ENCODE results near the gene PAX5.

The PAX5 gene

DNA sequence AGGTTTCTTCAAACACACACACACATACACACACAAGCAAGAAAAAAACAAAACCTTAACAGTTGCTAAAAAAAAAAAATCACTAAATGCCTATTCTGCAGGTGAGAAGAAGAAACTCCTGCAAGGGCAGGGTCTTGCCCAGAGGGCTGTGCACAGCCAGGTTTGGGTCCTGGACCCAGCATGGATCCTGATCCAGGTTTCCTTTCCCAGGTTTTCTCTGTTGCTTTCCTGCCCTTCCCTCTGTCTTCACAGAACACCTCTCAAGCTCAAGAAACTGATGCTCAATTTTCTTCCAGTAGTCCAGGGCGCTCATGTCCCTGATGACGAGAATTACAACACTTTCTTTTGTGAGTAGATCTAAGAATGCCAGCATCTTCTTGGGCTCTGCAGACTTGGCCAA is 136.6 kb downstream of the PAX5 start:
- DNase-seq = no peak

DNA sequence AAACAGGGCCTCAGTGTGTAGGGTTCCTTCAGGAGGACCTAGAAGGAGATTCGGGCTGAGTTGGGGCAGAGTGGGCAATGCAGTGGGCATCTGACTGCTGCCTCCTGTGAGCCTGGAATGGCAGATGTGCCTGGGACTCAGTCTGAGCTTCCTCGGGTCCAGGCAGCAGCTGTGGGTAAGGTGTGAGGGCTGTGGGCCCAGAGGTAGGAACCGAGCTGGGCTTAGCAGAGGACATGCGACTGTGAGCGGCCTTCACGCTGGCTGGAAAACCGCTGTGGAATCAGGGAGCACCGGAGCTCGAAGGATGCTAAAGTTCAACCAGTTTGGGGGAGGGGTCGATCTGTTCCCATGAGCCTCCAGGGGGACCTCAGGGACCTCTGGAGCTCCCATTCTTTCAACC is 137.0 kb downstream of the PAX5 start:
- DNase-seq = no peak
- in situ Hi-C loops (cut with MboI; ENCODE audit: low pct_unique_long_range_greater_than_20kb, low sequenced_read_pairs) = no loop called here

More for the DNA sequence above, 136.6 kb downstream of the PAX5 start:
- in situ Hi-C loops (cut with MboI; ENCODE audit: low pct_unique_long_range_greater_than_20kb, low sequenced_read_pairs) = no loop called here

DNA sequence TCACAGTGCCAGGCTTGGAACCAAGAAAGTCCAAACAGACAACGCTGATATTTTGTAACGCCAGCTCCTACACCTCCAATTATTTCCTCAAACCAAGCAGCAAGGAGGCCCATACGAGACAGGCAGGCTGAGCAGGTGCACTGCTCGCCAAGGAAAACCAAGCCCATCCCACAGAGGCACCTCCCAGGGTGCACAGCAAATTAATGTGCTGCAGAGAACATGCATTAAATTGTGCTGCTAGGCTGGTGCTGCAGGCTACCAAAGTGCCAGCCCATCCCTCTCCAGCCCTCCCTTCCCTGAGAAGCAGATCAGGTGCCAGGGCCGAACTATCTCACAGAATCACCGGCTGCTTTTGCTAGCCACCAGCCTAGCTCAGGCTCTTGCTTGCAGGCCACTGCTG is 137.8 kb downstream of the PAX5 start:
- DNase-seq = no peak
- in situ Hi-C loops (cut with MboI; ENCODE audit: low pct_unique_long_range_greater_than_20kb, low sequenced_read_pairs) = no loop called here

DNA sequence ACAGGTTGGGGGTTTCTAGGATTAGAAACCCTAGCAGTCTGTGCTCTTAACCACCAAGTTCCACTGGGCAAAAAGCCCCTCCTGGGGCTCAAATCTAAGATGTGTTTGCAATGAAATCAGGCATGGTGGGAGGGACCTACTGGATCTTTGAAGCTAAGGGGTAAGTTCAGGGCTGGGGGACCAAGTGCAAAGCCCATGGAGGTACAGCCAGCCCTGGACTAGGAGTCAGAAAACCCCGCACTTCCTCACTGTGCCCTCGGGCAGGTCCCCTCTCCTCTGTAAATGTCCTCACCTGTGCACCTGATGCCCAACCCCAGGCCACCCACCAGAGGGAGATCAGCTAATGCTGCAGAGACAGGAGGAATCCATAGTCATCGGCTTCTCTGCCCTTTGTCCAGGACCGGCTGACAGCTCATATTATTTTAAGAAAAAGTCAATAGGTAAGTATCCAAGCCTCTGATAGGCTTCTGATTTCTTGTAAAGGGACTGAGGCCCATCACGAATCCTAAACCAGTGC is 138.3 kb downstream of the PAX5 start:
- in situ Hi-C loops (cut with MboI; ENCODE audit: low pct_unique_long_range_greater_than_20kb, low sequenced_read_pairs) = no loop called here
- DNase-seq = no peak

DNA sequence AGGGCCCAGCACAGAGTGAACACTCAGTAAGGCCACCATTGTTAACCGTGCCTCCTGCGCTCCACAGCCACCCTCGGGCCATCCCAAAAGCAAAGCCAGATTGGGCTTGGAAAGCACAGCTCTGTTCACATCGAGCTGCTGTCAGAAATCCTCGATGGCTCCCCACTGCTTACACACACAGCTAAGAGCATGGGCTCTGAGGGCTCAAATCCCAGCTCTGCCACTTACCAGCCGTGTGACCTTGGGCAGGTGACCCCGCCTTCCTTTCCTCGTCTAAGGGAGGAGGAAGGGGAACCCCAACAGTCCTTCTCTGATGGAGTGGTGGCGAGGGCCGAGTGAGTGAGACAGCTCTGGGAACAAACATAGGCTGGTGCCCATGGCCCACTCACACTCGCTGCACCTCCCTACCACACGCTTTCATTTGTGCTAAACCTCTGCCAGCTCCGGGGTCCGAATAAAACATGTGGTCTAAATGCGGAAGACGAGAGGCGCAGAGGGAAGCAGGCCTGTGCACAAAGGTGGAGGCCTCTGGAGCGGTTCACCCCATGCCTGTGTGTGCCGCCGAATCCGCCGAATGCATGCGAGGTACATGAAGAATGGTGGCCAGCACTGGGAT is 139.3 kb downstream of the PAX5 start:
- DNase-seq = no peak
- in situ Hi-C loops (cut with MboI; ENCODE audit: low pct_unique_long_range_greater_than_20kb, low sequenced_read_pairs) = no loop called here

DNA sequence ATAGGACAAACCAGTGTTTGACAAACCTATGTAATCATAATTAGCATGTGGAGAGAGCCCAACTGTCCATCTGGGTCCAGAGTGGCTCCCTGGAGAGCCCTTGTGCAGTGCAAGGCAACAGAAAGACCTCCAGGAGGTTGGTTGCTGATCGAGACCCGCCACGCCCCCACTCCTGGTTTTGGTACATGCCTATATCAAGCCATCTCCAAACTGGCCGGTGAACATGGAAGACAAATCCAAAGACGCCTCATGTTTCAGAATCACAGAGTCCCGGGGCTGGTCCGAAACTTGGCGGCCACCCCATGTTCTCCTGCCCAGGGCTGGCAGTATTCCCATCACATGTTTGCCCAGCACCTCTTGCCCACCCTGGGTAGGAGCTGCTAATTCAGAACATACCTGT is 140.2 kb downstream of the PAX5 start:
- in situ Hi-C loops (cut with MboI; ENCODE audit: low pct_unique_long_range_greater_than_20kb, low sequenced_read_pairs) = no loop called here
- no peak for DNase-seq

DNA sequence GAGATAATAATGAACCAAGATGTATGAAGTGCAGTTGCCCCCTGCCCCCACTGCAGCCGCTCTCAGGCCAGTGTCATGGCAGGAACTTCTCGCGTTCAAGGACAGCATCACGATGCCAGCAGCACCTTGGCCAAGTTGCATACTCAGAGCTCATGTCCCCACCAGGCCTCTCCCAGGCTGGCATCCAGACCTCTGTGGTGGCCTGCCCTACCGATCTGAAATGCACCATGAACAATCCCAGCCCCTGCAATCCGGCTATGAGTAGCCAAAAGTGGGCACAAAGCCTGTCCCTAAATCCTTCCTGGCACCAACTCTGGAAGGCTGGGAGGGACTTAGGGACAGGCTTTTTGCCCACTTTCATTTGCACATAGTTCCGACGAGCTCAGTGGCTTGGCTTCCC is 140.9 kb downstream of the PAX5 start:
- in situ Hi-C loops (cut with MboI; ENCODE audit: low pct_unique_long_range_greater_than_20kb, low sequenced_read_pairs) = no loop called here
- DNase-seq = no peak

DNA sequence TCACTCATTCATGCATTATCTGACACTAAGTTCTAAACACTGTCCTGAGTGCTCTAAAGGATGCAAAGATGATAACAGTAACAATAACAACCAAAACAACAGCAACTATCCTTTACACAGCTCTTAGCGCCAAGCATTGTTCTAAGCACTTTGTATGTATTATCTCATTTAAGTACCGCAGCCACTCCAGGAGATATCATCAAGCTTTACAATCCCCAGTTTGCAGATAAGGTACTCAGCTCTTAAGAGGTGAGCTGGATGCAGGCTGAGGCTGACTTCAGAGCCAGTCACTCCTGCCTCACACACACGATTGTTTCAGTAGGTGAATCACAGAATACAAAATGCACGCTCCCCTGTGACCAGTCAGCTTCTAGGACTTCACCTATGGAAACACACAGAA is 141.8 kb downstream of the PAX5 start:
- DNase-seq = no peak
- in situ Hi-C loops (cut with MboI; ENCODE audit: low pct_unique_long_range_greater_than_20kb, low sequenced_read_pairs) = no loop called here

DNA sequence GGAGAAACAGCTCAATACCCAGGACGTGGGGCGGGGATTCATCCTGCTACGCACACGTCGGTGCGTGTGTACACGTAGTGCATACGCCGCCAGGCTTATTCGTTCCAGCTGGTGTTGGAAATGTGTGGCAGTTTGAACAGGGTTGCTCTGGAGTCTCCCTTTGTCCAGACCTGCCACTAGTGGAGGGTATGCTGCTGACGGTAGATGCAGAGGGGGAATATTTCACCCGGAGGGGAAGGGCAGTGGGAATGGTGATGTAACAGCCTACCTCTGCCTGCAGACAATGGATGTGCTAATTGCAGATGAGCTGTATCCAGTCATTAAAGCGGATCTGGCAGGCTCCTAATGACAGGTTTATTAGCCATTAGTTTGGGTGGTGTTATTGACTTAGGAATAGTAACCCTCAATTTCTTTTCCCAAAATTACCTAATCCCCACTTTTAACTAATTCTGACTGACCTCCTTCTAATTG is 142.7 kb downstream of the PAX5 start:
- in situ Hi-C loops (cut with MboI; ENCODE audit: low pct_unique_long_range_greater_than_20kb, low sequenced_read_pairs) = no loop called here
- DNase-seq = no peak

DNA sequence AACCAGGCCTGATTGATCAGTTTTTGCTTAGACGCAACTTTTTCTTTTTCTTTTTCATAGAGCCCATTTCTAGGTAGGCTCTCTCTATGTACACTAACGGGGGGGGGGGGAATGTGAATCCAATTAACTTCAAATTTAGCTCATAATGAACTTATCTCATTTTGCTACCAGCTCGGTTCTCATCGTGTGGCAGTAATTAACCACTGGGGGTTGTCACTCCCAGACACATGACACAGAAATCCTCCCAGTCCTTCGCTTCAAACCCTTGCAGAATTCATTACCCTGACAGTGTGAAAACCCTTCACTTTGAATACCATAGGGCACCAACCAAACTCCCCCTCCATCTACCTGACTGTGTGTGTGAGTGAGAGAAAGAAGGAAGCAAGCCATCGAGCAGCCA is 144.2 kb downstream of the PAX5 start:
- in situ Hi-C loops (cut with MboI; ENCODE audit: low pct_unique_long_range_greater_than_20kb, low sequenced_read_pairs) = no loop called here
- no peak for DNase-seq

DNA sequence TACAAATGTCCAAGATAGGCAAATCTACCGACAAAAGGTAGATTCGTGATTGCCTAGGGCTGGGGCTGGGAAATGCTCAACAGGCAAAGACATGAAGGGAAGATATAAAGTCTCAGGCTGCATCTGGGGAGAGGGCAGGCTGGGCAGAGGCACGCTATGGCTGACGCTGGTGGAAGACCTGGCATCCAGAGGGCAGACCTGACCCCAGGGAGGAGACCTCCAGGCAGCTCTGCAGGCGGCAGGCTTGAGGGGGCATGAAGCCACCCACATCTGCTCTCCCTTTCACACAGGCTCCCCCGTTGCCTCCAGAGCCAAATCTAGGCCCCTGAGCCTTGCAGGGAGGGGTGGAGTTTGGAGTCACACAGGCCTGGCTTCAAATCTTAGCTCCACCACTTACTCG is 145.5 kb downstream of the PAX5 start:
- in situ Hi-C loops (cut with MboI; ENCODE audit: low pct_unique_long_range_greater_than_20kb, low sequenced_read_pairs) = no loop called here
- DNase-seq = no peak

DNA sequence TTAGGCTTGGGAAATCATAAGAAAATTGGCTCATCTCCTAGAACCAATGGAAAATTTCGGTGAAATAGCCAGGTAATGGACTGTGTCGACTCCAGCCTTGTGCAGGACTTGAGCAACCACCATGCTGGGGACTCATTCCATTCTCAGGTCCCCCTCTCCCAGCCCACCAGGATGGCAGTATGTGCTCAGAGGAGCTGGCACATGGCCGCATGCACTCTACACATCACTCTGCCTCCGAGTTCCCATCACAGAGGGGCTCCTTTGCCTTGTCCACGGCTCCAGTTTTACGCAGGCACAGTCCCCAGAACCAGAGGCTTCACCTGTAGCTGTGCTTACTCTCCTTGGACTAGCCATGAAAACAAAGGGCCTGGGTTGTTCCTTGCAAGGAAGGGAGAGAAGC is 149.3 kb downstream of the PAX5 start:
- in situ Hi-C loops (cut with MboI; ENCODE audit: low pct_unique_long_range_greater_than_20kb, low sequenced_read_pairs) = no loop called here
- DNase-seq = no peak

DNA sequence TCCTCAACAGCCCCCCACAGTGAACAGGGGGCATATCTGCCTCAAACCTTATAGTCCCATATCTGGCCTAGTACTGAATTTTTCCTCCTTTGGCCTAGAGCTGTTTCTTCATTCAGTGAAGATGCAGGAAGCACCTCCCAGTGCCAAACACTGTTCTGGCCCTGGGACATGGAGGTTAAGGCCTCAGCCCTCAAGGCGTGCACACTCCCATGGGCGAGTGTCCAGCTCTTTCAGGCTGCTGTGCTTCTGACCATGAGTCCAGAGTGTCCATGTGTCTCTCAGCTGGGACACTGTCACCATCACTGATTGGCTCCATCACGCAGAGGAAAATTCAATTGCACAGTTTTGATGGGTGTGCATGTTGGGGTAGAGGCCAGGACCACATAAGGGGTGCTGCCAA is 151.5 kb downstream of the PAX5 start:
- in situ Hi-C loops (cut with MboI; ENCODE audit: low pct_unique_long_range_greater_than_20kb, low sequenced_read_pairs) = no loop called here
- no peak for DNase-seq

DNA sequence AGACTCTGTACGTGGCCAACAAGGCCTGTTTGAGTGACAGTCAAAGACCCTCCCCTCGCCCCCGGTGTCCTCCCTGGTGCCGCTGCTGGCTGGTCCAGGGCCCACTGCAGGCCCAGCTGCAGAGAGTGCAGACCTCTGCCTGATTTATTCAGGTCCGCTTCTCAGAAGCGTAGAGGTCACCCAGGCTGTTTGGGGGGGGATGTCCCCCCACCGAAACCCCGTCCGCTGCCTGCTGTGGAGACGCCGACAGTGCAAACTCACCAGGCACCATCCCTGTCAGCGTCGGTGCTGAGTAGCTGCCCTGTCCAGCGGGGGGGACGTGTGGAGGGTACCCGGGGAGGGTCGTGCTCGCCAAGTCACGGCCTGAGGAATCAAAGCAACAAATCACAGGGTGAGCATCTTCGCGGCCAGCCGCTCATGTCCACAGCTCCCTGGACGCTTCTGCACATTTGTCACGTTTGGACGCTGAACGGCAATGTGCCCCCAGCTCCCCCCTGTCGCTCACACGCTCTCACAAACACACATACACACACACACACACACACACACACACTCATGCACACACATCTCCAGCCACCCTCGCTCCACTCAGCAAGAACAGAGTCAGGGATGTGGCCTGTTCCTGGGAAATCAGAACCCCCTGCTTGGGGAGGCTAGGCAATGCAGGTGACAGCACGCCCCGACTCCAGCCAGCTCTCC is 152.2 kb downstream of the PAX5 start:
- in situ Hi-C loops (cut with MboI; ENCODE audit: low pct_unique_long_range_greater_than_20kb, low sequenced_read_pairs) = no loop called here
- no peak for DNase-seq

DNA sequence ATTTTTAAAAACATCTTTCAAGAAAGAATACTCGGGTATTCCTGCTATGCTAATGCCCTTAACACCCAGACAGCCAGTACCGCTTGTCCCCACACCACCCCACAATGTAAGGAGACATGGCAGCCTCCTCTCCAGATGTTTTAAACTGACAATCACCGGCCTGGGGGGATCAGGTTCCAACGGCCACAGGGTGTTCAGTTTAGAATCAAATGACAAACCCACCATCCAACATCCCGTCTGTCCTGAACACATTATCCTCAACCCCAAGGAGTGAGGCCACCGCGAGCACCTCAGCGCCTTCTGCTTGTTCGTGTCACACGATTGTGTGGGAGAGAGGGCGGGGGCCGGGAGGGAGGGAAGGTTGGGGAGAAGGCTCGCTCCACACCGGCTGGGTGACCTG is 152.8 kb downstream of the PAX5 start:
- no peak for DNase-seq
- in situ Hi-C loops (cut with MboI; ENCODE audit: low pct_unique_long_range_greater_than_20kb, low sequenced_read_pairs) = no loop called here

DNA sequence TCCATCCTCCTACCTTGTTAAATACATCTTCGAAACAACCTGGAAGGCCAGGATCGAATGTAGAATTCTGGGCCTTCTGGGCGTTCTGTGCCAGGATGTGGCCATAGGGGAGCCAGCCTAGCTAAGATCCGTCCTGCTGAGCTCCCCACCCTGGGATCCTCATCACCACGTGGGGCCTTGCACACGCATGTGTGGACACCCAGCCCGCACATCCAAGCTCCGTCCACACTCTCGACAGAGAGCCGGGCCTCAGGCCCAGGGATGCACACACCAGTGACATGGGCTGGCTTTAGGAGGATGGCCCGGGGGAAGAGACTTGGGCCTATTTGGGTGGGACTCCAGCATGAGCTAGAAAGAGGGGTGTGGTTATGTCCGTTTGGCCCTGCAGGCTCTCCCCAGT is 154.0 kb downstream of the PAX5 start:
- in situ Hi-C loops (cut with MboI; ENCODE audit: low pct_unique_long_range_greater_than_20kb, low sequenced_read_pairs) = no loop called here
- DNase-seq = no peak

DNA sequence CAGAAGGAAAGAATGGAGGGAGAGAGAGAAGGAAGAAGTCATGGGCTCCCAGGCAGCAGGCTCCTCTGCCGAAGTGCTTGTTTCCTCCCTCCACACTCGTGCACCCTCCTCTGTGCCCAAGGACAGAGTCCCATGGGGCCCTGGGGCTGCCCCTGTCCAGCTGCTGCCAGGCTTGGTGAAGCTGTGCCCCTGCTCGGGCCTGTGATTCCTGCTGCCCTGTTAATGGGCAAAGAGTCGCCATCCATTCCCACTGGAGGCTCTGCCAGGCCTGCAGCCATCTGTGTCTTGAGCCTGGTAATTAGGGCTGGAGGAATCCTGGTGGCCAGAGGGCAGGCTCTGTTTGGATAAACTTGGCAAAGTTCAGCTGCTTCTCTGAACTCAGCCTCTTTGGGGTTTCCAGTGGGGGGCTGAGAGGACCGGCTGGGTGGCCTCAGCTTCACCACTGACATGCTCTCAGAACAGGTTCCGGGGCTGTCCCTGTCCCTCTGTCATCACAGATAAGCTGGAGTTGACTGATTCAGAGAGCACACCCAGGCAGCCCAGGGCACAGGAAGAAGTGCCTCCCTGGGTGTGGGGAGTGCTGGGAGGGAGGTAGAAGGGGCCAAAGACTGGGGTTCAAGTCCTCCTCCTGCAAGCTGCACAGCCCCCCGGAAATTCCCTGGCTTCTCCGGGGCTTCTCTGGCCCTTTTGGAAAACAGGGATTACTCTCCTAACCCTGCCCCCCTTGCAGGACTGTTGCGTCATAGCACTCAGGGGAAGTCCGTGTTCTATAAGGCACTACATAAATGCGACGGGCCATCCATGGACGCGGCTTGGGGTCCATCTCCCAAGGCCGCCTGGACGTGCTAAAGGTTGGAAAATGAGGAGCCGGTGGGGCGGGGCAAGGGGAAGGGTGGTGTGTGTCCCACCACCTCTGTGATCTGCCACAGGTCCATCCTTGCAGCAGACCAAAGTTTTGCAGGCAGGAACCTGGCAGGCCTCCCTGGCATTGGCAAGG is 154.8 kb downstream of the PAX5 start:
- in situ Hi-C loops (cut with MboI; ENCODE audit: low pct_unique_long_range_greater_than_20kb, low sequenced_read_pairs) = loop anchor here (10.0 kb wide), 2 partner anchors 46 to 96 kb away; no protein-coding TSS in a partner anchor
- no peak for DNase-seq

DNA sequence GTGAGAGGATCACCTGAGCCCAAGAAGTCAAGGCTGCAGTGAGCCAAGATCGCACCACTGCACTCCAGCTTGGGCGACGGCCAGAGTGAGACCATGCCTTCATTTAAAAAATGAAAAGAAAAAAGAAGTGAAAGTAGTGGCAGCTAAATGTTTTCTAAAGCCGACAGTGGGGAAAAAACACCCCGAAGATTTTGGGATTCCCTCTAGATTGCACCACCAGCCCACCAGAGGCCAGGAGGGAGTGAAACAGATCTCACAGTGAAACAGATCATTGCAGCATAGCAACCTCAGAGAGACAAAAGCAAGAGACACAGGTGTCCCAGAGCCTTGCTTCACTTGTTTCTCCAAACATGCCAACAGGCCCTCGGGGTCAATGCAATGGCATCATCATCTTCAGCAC is 156.8 kb downstream of the PAX5 start:
- in situ Hi-C loops (cut with MboI; ENCODE audit: low pct_unique_long_range_greater_than_20kb, low sequenced_read_pairs) = loop anchor here (10.0 kb wide), 2 partner anchors 48 to 98 kb away; no protein-coding TSS in a partner anchor
- no peak for DNase-seq

DNA sequence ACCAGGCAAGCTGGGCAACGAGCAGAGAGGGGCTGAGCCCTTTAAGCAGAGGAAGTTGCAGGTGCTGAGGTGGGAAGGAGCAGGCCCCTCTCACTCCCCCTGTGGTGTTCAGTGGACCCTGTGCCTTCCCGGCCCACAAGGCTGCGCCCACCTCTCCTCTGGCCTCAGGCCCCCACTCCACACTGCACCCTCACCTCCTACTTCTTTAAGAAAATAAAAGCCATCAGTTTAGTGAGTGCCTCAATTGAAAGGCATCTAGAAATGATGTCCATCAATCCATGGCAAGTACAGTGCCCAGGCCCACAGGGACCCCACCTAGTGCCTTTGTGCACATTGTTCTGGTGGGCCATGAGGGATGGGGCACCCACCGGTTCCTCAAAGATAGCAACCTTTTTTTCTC is 158.0 kb downstream of the PAX5 start:
- DNase-seq = no peak
- in situ Hi-C loops (cut with MboI; ENCODE audit: low pct_unique_long_range_greater_than_20kb, low sequenced_read_pairs) = loop anchor here (10.0 kb wide), 2 partner anchors 49 to 99 kb away; no protein-coding TSS in a partner anchor

Data from KBM-7 (cell line).